ENCODE data around the gene BID.
"Not testable (repeated sequence)": the region's sequence is repeated elsewhere in the genome, so short reads cannot be mapped to it uniquely, and the experiment has no call there.

The BID gene

GRCh38 chr22:17703811-17704210 is 70.5 kb downstream of the BID start:
- DNase-seq (ENCODE audit: low read depth in 2 of 2) = no peak

GRCh38 chr22:17700778-17701177 is 73.5 kb downstream of the BID start:
- no peak for DNase-seq (ENCODE audit: low read depth in 2 of 2)

- no peak for DNase-seq (ENCODE audit: low read depth in 2 of 2)
Observed at GRCh38 chr22:17699696-17700340, 74.5 kb downstream of the BID start.

GRCh38 chr22:17698948-17699347 is 75.3 kb downstream of the BID start:
- DNase-seq (ENCODE audit: low read depth in 2 of 2) = no peak

- not testable (repeated sequence) for DNase-seq (ENCODE audit: low read depth in 2 of 2)
Observed at GRCh38 chr22:17698276-17698675, 76.0 kb downstream of the BID start.

- DNase-seq (ENCODE audit: low read depth in 2 of 2) = not testable (repeated sequence)
Observed at GRCh38 chr22:17697196-17697595, 77.1 kb downstream of the BID start.

- DNase-seq (ENCODE audit: low read depth in 2 of 2) = no peak
Observed at GRCh38 chr22:17695986-17696385, 78.3 kb downstream of the BID start.

GRCh38 chr22:17694752-17695151 is 79.5 kb downstream of the BID start:
- DNase-seq (ENCODE audit: low read depth in 2 of 2) = no peak

- no peak for DNase-seq (ENCODE audit: low read depth in 2 of 2)
Observed at GRCh38 chr22:17694193-17694592, 80.1 kb downstream of the BID start.

GRCh38 chr22:17692841-17693240 is 81.4 kb downstream of the BID start:
- DNase-seq (ENCODE audit: low read depth in 2 of 2) = no peak

GRCh38 chr22:17684245-17684644 is 90.0 kb downstream of the BID start:
- no peak for DNase-seq (ENCODE audit: low read depth in 2 of 2)
